Osteocyte (in vitro differentiated cells): ENCODE results near the gene GFM2. TPM values are rescaled to one million over a fixed set of nuclear protein-coding genes. Genes with fewer than 3 reads are reported as not detected.

Experiments
- DNase-seq: peaks from one replicate; pipeline ENCODE4 v3.0.0; 2021; ENCODE audit warnings: mixed read lengths; ENCODE audit not compliant: unreplicated experiment; ENCODE audit errors: extremely low spot score
- H3K27ac Mint-ChIP-seq: one replicate; pipeline ENCODE4 v1.8.0; 2021; ENCODE audit warnings: mild to moderate bottlenecking, mixed read lengths; ENCODE audit not compliant: unreplicated experiment
- H3K27me3 Mint-ChIP-seq: one replicate; pipeline ENCODE4 v1.8.0; 2021; ENCODE audit warnings: mixed read lengths; ENCODE audit not compliant: unreplicated experiment
- H3K36me3 Mint-ChIP-seq: one replicate; pipeline ENCODE4 v1.8.0; 2021; ENCODE audit warnings: mixed read lengths; ENCODE audit not compliant: unreplicated experiment
- H3K4me1 Mint-ChIP-seq: one replicate; pipeline ENCODE4 v1.8.0; 2021; ENCODE audit warnings: mixed read lengths; ENCODE audit not compliant: unreplicated experiment
- H3K4me3 Mint-ChIP-seq: one replicate; pipeline ENCODE4 v1.8.0; 2021; ENCODE audit warnings: mild to moderate bottlenecking, moderate library complexity, mixed read lengths; ENCODE audit not compliant: unreplicated experiment
- H3K9me3 Mint-ChIP-seq: one replicate; pipeline ENCODE4 v1.8.0; 2021; ENCODE audit warnings: mixed read lengths; ENCODE audit not compliant: unreplicated experiment
- total RNA-seq: library from RNA; stranded (reverse); gene quantifications from 2 replicates; pipeline ENCODE4 v1.2.1, GENCODE V29; 2021
- TF ChIP-seq, protein P1 (sequence below): fragments of 200-600 bp; sonication (generic); IDR thresholded peaks from 2 replicates; pipeline ENCODE4 v1.5.0; 2021; ENCODE audit warnings: antibody characterized with exemption, mild to moderate bottlenecking, moderate library complexity

GFM2 gene
- total RNA-seq, 1 donor from 2014 or later, result 21.6 TPM

DNA sequence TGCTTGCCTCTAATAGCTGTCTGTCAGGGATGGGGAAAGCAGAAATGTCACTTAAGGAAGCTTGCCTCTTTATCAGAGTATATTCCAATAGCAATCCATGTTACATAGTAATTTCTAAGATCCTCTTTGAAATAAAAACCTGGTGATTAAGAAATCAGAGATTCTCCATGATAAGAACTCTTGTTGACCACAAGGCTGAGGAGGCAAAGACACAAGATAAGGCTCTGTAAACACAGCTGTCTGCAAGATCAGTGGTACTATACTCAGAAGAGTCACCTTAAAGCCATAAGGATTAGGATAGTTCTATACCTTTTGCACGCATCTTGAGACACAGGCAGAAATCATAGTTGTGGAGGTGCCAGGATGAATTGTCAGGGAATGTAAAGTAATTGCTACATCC is 41.6 kb downstream of the GFM2 start:
- TF ChIP-seq, protein P1, sequence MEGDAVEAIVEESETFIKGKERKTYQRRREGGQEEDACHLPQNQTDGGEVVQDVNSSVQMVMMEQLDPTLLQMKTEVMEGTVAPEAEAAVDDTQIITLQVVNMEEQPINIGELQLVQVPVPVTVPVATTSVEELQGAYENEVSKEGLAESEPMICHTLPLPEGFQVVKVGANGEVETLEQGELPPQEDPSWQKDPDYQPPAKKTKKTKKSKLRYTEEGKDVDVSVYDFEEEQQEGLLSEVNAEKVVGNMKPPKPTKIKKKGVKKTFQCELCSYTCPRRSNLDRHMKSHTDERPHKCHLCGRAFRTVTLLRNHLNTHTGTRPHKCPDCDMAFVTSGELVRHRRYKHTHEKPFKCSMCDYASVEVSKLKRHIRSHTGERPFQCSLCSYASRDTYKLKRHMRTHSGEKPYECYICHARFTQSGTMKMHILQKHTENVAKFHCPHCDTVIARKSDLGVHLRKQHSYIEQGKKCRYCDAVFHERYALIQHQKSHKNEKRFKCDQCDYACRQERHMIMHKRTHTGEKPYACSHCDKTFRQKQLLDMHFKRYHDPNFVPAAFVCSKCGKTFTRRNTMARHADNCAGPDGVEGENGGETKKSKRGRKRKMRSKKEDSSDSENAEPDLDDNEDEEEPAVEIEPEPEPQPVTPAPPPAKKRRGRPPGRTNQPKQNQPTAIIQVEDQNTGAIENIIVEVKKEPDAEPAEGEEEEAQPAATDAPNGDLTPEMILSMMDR, result no peak
- DNase-seq, result no peak
- no peaks in the 10 kb centered on the region for H3K4me1 Mint-ChIP-seq
- no peaks in the 10 kb centered on the region for H3K9me3 Mint-ChIP-seq
- no peak overlapping the region for H3K4me3 Mint-ChIP-seq
- H3K36me3 Mint-ChIP-seq, result peaks cover 43% of the 10 kb centered on the region
- H3K27ac Mint-ChIP-seq, result no peak overlapping the region
- H3K27me3 Mint-ChIP-seq, result no peaks in the 10 kb centered on the region

DNA sequence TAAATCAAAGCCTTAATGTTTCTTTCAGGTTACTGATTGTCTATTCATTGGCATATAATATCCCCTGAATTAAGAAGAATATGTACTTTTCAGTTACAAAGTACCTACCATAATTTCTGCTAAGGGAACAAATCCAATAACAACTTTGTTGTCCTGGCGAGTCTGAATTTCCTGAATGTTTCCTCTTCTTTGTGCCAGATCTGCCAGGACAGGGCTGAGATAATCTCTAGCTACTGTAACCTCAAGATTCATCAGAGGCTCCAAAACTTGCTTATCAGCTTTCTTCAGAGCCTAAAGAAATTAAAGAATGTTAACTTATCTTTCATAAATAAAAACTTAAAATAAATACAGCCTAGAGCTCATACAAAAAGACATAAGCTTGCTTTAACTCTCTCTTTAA is 44.6 kb downstream of the GFM2 start:
- no peaks in the 10 kb centered on the region for H3K9me3 Mint-ChIP-seq
- TF ChIP-seq, protein P1, result no peak
- no peak for DNase-seq
- H3K27ac Mint-ChIP-seq, result no peak overlapping the region
- H3K36me3 Mint-ChIP-seq, result peaks cover 47% of the 10 kb centered on the region
- no peaks in the 10 kb centered on the region for H3K27me3 Mint-ChIP-seq
- no peaks in the 10 kb centered on the region for H3K4me1 Mint-ChIP-seq
- H3K4me3 Mint-ChIP-seq, result no peak overlapping the region

DNA sequence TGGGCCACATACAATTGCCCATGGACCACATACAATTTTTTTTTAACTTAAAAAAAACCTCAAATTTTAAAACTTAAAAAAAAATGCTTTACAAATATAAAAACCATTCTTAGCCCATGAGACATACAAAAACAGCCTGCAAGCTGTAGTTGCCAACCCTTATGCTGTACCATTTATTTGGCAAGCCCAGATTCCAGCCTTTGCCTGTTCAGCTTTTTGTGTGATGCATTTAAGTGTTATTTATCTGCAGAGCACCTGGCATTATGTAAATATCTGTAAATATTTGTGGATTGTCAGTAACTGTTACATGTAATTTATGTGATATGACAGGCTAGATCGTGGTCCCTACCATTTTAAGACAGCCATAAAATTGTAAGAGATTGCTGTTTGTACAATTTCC is 49.3 kb downstream of the GFM2 start:
- TF ChIP-seq, protein P1, result no peak
- no peak for DNase-seq
- H3K27me3 Mint-ChIP-seq, result no peaks in the 10 kb centered on the region
- H3K27ac Mint-ChIP-seq, result no peak overlapping the region
- H3K9me3 Mint-ChIP-seq, result no peaks in the 10 kb centered on the region
- no peaks in the 10 kb centered on the region for H3K4me1 Mint-ChIP-seq
- peaks cover 43% of the 10 kb centered on the region for H3K36me3 Mint-ChIP-seq
- H3K4me3 Mint-ChIP-seq, result no peak overlapping the region

- no peak overlapping the region for H3K4me3 Mint-ChIP-seq
- H3K27me3 Mint-ChIP-seq, result no peaks in the 10 kb centered on the region
- H3K4me1 Mint-ChIP-seq, result no peaks in the 10 kb centered on the region
- TF ChIP-seq, protein P1, result no peak
- DNase-seq, result no peak
- peaks cover 32% of the 10 kb centered on the region for H3K36me3 Mint-ChIP-seq
- no peak overlapping the region for H3K27ac Mint-ChIP-seq
- H3K9me3 Mint-ChIP-seq, result no peaks in the 10 kb centered on the region
Observed at GRCh38 chr5:74693191-74693590, 73.7 kb downstream of the GFM2 start.

DNA sequence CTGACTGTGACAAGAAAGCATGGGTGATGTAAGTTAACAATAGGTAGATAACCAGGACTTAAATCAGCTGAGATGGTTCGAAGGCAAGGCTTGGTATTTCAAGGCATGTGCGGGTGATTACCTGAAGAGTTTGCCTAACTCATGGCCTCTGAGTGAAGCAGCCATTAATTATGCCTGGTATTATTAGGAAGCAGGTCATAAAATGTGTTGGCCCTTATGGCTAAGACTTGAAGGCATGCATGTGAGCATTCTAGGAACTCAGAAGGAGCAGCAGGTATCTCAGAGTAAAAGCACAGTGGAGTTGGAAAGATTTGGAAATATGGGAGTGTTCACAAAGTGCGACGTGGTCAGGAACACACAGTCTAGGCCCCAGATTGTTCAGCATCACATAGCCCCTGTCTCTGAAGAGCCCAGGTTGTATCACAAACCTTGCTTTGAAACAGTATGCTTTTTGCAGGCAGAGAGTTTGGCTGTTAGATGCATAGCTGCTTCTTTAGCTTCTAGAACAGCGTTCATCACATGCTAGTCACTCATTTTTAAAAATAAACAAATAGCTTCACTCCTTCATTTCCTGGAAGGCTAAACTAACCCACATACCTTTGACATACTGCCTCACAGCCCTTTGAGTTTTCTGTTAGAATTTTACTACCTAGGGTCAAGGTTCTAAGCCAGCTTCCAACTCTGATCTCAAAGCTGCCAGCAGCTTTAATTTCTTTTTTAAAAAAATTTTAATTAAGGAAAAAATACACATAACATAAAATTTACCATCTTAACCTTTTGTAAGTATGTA is 79.8 kb downstream of the GFM2 start:
- TF ChIP-seq, protein P1, result no peak
- DNase-seq, result no peak
- no peak overlapping the region for H3K27ac Mint-ChIP-seq

More for the DNA sequence above, 79.8 kb downstream of the GFM2 start:
- Mint-ChIP-seq H3K27me3 (no peaks in the 10 kb centered on the region), H3K9me3 (no peaks in the 10 kb centered on the region), H3K4me3 (no peak overlapping the region), H3K36me3 (peaks cover 15% of the 10 kb centered on the region), H3K4me1 (peaks cover 21% of the 10 kb centered on the region)
